Muscle layer of duodenum (tissue), 2 donors: ENCODE results near the gene NTNG2.

Experiments
- H3K27ac ChIP-seq: one replicate; pipeline ENCODE4 v1.7.0; 2013; ENCODE audit warnings: mild to moderate bottlenecking, low read length
- H3K27me3 ChIP-seq: one replicate; pipeline ENCODE4 v1.7.0; 2013; ENCODE audit warnings: low read depth, mild to moderate bottlenecking, control low read depth, low read length
- H3K36me3 ChIP-seq, 2 donors: one replicate each; pipeline ENCODE4 v1.7.0; 2013; ENCODE audit warnings: low read length in 2 of 2, control low read depth in 1 of 2, mild to moderate bottlenecking in 1 of 2; ENCODE audit not compliant: insufficient read depth in 2 of 2, control insufficient read depth in 1 of 2
- H3K4me1 ChIP-seq, 2 donors: one replicate each; pipeline ENCODE4 v1.7.0; 2013; ENCODE audit warnings: low read length in 2 of 2, mild to moderate bottlenecking in 2 of 2, control low read depth in 1 of 2, moderate library complexity in 1 of 2; ENCODE audit not compliant: insufficient read depth in 2 of 2, control insufficient read depth in 1 of 2
- H3K4me3 ChIP-seq, 2 donors: one replicate each; pipeline ENCODE4 v1.7.0; 2013; ENCODE audit warnings: low read length in 2 of 2, low read depth in 1 of 2, mild to moderate bottlenecking in 1 of 2
- H3K9me3 ChIP-seq, 2 donors: one replicate each; pipeline ENCODE4 v1.7.0; 2013; ENCODE audit warnings: low read length in 2 of 2, control low read depth in 1 of 2, mild to moderate bottlenecking in 1 of 2; ENCODE audit not compliant: control insufficient read depth in 1 of 2
- donor health status: healthy.

NTNG2 gene

DNA sequence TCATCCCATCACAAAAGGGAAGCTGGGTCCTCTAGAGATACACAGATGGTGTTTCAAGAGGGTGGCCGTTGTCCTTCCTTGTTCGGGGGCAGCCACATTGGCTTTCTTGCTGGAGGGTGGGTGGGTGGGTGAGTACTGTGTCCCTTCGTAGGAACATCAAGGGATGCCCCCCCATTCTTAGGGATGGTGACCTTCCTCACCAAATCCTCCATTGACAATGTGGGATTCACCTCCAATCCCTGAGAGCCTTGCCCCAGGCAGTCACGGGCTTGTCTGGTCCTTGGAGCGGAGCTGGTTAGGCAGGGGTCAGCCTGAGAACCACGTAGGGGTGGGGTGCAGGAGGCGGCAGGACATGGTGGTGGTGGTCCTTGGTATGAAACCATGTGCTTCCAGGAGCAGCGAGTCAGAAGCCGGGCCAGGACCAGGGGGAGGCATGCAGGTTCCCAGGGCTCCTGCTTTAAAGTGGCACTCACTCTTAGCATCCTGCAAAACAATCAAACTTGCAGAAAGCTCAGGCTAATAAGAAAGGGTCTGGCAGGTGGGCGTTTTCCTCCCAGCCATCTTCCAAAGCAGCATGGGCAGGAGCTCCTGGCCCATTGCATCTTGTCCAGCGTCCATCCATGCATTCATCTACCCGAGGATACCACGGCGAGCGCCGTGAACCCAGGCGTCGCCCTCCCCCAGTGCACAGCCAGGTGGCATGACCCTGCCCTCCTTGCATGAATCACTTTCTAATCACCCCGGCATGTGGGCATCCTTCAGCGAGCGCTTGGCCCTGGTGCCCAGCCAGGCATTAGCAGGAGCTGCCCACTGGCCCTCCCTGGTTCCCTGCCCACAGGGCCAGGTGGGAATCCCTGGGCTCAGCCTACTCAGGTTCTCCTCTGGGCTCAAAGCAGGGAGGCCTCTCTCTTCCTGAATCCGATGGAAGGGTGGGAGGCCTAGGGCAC is 76.4 kb downstream of the NTNG2 start:
- H3K4me3 ChIP-seq = no peak overlapping the region
- H3K4me1 ChIP-seq = peaks cover 0 to 28% of the 10 kb centered on the region in 2 donors
- no peaks in the 10 kb centered on the region for H3K36me3 ChIP-seq
- H3K27ac ChIP-seq = no peak overlapping the region
- H3K9me3 ChIP-seq = no peaks in the 10 kb centered on the region
- H3K27me3 ChIP-seq = no peaks in the 10 kb centered on the region

DNA sequence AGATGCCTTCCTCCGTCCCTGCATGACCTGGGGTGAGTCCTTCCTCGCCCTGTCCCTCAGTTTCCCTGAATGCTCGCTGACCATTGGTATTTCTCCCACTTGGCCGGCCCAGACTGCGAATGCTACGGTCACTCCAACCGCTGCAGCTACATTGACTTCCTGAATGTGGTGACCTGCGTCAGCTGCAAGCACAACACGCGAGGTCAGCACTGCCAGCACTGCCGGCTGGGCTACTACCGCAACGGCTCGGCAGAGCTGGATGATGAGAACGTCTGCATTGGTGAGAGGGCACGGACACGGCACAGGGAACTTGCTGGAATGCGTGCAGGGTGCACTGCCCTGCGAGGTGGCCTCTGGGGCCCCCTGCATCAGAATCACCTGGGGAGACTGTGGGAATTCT is 77.1 kb downstream of the NTNG2 start:
- Histone ChIP-seq H3K36me3 (no peaks in the 10 kb centered on the region), H3K27ac (no peak overlapping the region), H3K27me3 (no peaks in the 10 kb centered on the region), H3K4me3 (no peak overlapping the region), H3K4me1 (peaks cover 0 to 28% of the 10 kb centered on the region in 2 donors), H3K9me3 (no peaks in the 10 kb centered on the region)

DNA sequence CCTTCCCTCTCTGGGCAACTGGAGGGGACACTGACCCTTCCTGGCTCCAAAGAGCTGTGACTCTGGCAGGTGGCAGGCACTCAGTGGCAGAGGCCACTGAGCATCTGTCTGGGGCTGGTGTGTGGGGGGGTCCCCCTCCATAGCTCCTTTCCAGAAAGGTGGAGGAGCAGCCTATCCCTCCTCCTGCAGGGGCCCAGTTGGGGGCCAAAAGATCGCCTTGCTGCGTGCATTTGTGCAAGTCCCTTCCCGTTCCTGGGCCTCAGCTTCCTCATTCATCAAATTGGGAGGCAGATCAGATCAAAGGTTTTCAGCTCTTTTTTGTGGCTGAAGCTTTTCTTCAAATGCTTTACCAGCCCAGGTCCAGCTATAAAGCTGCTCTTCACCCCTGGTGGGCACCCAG is 77.7 kb downstream of the NTNG2 start:
- Histone ChIP-seq H3K4me3 (no peak overlapping the region), H3K9me3 (no peaks in the 10 kb centered on the region), H3K36me3 (no peaks in the 10 kb centered on the region), H3K4me1 (peaks cover 0 to 28% of the 10 kb centered on the region in 2 donors), H3K27me3 (no peaks in the 10 kb centered on the region), H3K27ac (no peak overlapping the region)

DNA sequence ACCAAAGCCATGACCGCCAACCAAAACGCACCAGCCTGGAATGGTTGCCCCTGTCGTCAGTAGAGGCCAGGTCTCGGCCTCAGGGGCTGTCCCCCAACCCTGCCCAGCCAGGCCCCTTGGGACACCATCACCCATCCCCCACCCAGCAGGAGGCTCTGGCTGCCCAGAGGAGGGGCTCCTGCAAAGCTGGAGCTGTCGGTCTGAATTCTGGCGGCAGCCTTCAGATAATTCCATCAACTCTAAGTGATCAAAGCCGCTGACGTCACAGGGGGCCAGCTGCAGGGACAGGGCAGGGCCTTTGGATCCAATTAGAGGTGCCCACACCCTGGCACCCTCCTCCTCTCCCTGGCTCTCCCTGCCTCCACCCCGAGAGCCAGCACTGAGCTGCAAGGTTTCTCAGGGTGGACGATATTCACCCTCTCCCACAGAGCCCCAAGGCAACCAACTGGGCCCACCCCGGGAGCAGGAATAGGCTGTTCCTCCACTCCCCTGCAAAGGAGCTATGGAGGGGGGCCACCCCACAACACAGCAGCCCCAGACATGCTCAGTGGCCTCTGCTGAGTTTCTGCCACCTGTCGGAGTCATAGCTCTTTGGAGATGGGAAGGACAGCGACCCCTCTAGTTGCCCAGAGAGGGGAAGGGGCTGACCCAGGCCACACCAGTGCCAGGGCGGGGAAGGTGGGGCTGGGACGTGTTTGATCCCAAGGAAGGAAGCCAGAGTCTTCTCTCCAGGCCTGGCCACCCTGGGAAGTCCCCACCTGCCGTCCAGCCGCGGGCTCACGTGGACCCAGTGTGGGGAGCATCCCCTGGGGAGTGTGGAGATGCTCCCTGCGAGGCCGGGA is 78.4 kb downstream of the NTNG2 start:
- no peaks in the 10 kb centered on the region for H3K36me3 ChIP-seq
- no peak overlapping the region for H3K27ac ChIP-seq
- H3K27me3 ChIP-seq = no peaks in the 10 kb centered on the region
- H3K9me3 ChIP-seq = no peaks in the 10 kb centered on the region
- peaks cover 0 to 28% of the 10 kb centered on the region in 2 donors for H3K4me1 ChIP-seq
- H3K4me3 ChIP-seq = peak overlapping the region in 1 of 2 donors; percentile 76

DNA sequence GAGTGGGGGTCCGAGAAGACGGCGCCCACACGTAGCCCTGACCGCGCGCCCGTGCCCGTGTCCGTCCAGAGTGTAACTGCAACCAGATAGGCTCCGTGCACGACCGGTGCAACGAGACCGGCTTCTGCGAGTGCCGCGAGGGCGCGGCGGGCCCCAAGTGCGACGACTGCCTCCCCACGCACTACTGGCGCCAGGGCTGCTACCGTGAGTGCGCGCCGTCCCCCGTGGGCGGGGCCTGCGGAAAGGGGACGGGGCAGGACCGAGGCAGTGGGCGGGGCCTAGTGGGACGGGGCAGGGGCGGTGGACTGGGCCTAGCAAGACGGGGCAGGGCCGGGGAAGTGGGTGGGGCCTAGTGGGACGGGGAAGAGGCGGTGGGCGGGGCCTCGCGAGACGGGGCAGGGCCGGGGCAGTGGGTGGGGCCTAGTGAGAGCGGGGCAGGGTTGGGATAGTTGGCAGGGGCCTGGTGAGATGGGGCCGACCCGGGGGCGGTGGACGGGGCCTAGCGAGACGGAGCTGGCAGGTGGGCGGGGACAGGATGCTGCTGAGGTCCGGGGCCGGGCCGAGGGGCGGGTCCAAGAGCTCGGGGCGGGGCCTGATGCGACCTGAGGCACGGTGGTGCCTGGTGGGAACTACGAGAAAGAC is 79.1 kb downstream of the NTNG2 start:
- H3K27ac ChIP-seq = no peak overlapping the region
- H3K36me3 ChIP-seq = no peaks in the 10 kb centered on the region
- H3K9me3 ChIP-seq = no peaks in the 10 kb centered on the region
- peaks cover 0 to 28% of the 10 kb centered on the region in 2 donors for H3K4me1 ChIP-seq
- H3K27me3 ChIP-seq = peaks cover 5% of the 10 kb centered on the region
- peak overlapping the region; percentile 48 to 76 for H3K4me3 ChIP-seq

DNA sequence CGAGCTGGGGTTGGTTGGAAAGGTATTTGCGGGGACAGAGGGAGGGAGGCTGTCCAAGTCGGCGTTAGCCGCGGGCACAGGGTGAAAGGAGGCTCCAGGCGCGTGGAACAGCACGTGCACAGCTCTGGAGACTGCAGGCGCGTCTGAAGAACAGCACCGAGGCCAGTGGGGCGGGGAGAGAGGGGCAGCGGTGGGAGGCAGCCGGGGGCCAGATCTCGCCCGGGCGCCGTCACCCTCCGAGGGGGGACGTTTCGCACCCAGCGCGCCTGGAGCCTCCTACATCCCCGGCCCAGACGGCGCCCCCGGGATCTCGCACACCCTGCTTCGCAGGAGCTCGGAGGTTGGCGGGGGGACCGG is 79.6 kb downstream of the NTNG2 start:
- Histone ChIP-seq H3K27ac (no peak overlapping the region), H3K4me1 (peaks cover 0 to 25% of the 10 kb centered on the region in 2 donors), H3K4me3 (peak overlapping the region; percentile 48 to 76), H3K9me3 (no peaks in the 10 kb centered on the region), H3K36me3 (no peaks in the 10 kb centered on the region), H3K27me3 (peaks cover 5% of the 10 kb centered on the region)

DNA sequence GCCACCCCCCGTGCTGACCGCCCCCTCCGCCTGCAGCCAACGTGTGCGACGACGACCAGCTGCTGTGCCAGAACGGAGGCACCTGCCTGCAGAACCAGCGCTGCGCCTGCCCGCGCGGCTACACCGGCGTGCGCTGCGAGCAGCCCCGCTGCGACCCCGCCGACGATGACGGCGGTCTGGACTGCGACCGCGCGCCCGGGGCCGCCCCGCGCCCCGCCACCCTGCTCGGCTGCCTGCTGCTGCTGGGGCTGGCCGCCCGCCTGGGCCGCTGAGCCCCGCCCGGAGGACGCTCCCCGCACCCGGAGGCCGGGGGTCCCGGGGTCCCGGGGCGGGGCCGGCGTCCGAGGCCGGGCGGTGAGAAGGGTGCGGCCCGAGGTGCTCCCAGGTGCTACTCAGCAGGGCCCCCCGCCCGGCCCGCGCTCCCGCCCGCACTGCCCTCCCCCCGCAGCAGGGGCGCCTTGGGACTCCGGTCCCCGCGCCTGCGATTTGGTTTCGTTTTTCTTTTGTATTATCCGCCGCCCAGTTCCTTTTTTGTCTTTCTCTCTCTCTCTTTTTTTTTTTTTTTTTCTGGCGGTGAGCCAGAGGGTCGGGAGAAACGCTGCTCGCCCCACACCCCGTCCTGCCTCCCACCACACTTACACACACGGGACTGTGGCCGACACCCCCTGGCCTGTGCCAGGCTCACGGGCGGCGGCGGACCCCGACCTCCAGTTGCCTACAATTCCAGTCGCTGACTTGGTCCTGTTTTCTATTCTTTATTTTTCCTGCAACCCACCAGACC is 80.2 kb downstream of the NTNG2 start:
- no peaks in the 10 kb centered on the region for H3K36me3 ChIP-seq
- H3K9me3 ChIP-seq = no peaks in the 10 kb centered on the region
- H3K4me1 ChIP-seq = peaks cover 0 to 22% of the 10 kb centered on the region in 2 donors
- peak overlapping the region; percentile 61 to 76 for H3K4me3 ChIP-seq
- peaks cover 5% of the 10 kb centered on the region for H3K27me3 ChIP-seq
- no peak overlapping the region for H3K27ac ChIP-seq

DNA sequence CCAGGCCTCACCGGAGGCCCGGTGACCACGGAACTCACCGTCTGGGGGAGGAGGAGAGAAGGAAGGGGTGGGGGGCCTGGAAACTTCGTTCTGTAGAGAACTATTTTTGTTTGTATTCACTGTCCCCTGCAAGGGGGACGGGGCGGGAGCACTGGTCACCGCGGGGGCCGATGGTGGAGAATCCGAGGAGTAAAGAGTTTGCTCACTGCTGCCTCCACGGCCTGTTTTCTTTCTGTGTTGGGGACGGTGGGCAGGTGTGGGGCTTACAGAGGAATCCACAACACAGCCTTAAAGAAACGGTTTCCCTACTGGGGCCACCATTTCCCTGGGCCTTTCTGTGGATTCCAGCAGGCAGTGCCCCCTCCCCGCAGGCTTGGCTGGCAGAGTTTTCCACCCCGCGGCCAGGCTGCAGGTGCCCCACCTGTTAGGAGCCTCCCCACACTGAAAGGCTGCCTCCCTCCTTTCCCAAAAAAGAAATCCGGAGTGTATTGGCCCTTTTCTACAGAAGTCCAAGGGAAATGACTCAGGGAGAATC is 80.8 kb downstream of the NTNG2 start:
- Histone ChIP-seq H3K36me3 (no peaks in the 10 kb centered on the region), H3K27me3 (peaks cover 5% of the 10 kb centered on the region), H3K9me3 (no peaks in the 10 kb centered on the region), H3K4me3 (peak overlapping the region; percentile 61 to 76), H3K4me1 (peaks cover 0 to 22% of the 10 kb centered on the region in 2 donors), H3K27ac (no peak overlapping the region)

DNA sequence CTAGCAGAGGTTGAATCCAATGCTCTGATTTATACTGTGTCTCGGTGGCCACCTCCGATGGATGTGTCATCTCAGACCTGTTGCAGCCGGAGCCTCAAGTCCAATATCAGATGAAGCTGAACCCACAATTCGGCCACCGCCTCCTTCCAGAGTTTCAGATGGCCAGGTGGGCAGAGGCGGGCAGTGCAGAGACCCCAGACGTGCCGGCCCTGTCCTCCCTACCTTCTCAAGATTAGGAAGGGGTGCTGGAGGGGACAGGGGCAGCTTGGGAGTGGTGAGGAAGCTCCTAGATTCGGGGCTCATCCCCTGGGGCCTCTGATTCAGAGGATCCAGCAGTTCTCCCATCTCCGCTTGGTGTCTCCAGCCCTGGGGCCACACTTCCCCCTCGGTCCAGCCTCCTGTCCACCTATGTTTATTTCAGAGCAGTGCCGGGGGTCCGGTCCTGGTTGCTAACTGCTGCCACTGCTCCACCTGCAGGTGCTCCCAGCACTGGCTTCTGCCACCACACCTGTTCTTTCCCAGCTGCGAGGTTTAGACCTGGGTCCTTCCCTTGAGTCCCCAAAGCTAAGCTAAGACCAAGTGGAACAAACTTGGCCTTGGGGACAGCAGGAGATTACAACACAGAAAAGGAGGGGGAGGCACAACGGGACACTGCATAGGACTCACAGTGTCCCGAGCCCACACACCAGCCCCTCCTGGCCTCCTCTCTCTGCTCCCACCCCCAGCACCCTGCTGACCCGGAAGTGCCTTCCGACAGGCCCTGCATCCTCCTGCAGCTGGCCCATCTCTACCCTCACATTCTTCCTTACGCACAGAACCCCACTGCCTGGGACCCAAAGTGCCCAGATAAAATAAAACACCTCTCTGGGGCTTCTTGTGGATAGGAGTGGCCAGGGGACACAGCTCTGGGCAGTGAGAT is 81.6 kb downstream of the NTNG2 start:
- peaks cover 5% of the 10 kb centered on the region for H3K27me3 ChIP-seq
- H3K27ac ChIP-seq = no peak overlapping the region
- H3K4me3 ChIP-seq = no peak overlapping the region
- no peaks in the 10 kb centered on the region for H3K36me3 ChIP-seq
- H3K9me3 ChIP-seq = no peaks in the 10 kb centered on the region
- peaks cover 0 to 22% of the 10 kb centered on the region in 2 donors for H3K4me1 ChIP-seq
